ENCODE data around the gene ICOS. TPM values are rescaled to one million over a fixed set of nuclear protein-coding genes. Genes with fewer than 3 reads are reported as not detected.
A peak's percentile ranks its signal among the peaks of the same experiment; 100 is the strongest.

ICOS gene
- total RNA-seq, 4 donors from 2014 or later = 0.48 to 0.85 (median 0.76) TPM; not detected in 1

DNA sequence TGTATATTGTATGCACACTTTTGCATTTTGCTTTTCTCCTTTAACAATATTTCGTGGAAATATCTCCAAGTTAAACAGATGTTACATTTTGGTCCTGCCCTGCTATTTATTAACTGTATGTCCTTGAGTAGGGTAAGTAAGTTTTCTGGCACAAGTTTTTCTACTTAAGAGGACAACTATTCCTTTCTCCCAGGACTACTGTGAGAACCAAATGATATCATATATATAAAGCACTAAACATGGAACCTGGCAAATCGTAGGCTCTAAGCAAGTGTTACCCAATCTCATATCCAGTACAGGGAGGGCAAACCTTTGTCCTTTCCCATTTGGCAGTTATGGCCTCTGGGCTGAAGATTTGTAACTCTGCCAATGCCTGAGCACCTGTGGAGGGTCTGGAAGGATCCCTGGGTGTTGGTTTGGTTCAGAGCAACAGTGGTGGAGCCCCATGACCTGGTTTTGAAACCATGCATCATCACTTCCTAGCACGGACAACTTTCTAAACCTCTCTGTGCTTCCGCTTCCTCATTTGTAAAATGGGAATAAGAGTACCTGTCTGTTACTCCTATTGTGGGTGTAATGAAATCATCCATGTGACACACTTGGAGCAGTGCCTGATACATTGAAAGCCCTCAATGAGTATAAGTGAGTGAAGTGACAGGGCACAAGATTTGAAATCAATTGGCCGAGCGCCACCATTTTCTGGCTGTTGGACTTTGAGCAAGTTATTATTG, 28.3 kb upstream of the ICOS start:
- peak overlapping the region in 2 of 4 donors; percentile 34 to 69 for H3K27ac ChIP-seq
- H3K9me3 ChIP-seq = peaks cover 0 to under 1% (median 0%) of the 10 kb centered on the region in 3 donors
- no peak for TF ChIP-seq CTCF (IDR thresholded peaks at IDR 0.05)
- no peak for TF ChIP-seq POLR2A (IDR thresholded peaks at IDR 0.05)
- 81 to 84% methylated on average over 6 of the region's 6 CpGs for WGBS, 2 donors
- no peak overlapping the region for H3K4me3 ChIP-seq
- intact Hi-C loops (cut with DNase I) = loop anchor here (10.0 kb wide), 1 partner anchor 423 kb away; no protein-coding TSS in a partner anchor
- no peak for DNase-seq
- H3K4me1 ChIP-seq = peaks cover 0 to 16% (median 4%) of the 10 kb centered on the region in 3 donors
- no peaks in the 10 kb centered on the region for H3K36me3 ChIP-seq
- H3K27me3 ChIP-seq = no peaks in the 10 kb centered on the region

- DNase-seq = no peak
- TF ChIP-seq CTCF (IDR thresholded peaks at IDR 0.05) (no peak), POLR2A (IDR thresholded peaks at IDR 0.05) (no peak)
- intact Hi-C loops (cut with DNase I) = loop anchor here (10.0 kb wide), 1 partner anchor 424 kb away; no protein-coding TSS in a partner anchor
- H3K9me3 ChIP-seq = no peaks in the 10 kb centered on the region
- peak overlapping the region in 2 of 4 donors; percentile 34 to 69 for H3K27ac ChIP-seq
- no peaks in the 10 kb centered on the region for H3K27me3 ChIP-seq
- H3K4me3 ChIP-seq = no peak overlapping the region
- no peaks in the 10 kb centered on the region for H3K36me3 ChIP-seq
- WGBS, 2 donors = 58% methylated on average over 2 to 3 of the region's 3 CpGs
- H3K4me1 ChIP-seq = peaks cover 0 to 16% (median 4%) of the 10 kb centered on the region in 3 donors
Observed at GRCh38 chr2:203908797-203909185, 27.8 kb upstream of the ICOS start.

DNA sequence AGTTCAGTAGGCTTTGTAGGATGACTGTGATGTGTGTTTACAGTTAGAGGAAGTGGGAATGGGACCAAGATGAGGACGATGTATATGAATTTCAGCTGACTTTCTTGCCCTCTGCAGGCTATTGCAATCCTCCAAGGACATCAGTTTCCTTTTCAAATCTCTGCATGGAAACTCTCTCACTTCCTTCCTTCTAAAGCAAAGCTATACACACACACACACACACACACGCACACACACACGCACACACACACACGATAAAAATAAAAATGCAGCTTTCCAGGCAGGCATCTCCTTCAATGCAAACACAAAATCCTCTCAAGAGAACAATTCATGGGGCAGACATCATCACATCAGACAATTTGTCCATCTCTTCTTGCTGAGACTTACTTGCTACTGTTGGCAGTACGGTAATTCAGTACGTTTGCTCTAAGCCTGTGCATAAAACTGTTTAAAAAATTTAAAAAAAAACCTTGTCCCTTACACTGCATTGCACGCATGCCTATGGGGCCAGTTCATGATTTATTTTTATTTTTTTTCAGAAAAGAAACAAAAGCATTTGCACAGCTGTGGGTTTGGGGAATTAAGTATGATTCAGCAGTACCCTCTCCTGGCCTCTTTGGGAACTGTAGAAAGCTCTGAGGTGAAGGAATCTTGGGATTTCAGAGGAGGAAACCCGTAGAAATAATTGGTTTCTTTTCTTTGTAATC, 27.1 kb upstream of the ICOS start:
- peak overlapping the region in 3 of 4 donors; percentile 8 to 31 (median 11) for H3K4me3 ChIP-seq
- WGBS, 2 donors = 18 to 25% methylated on average over 8 of the region's 8 CpGs
- H3K9me3 ChIP-seq = no peaks in the 10 kb centered on the region

GRCh38 chr2:203909974-203910373, 26.6 kb upstream of the ICOS start:
- WGBS, 2 donors = 29 to 55% methylated on average over 5 of the region's 5 CpGs
- peak overlapping the region in 3 of 4 donors; percentile 8 to 31 (median 11) for H3K4me3 ChIP-seq

More for the DNA sequence above, 27.1 kb upstream of the ICOS start:
- Histone ChIP-seq H3K4me1 (peaks cover 0 to 19% (median 4%) of the 10 kb centered on the region in 3 donors), H3K36me3 (no peaks in the 10 kb centered on the region), H3K27ac (peak overlapping the region in 1 of 4 donors; percentile 34), H3K27me3 (no peaks in the 10 kb centered on the region)
- no peak for DNase-seq
- TF ChIP-seq CTCF (IDR thresholded peaks at IDR 0.05) = peak; percentile 51 to 75 (median 68)
- no peak for TF ChIP-seq POLR2A (IDR thresholded peaks at IDR 0.05)
- intact Hi-C loops (cut with DNase I) = loop anchor here (10.0 kb wide), 1 partner anchor 425 kb away; no protein-coding TSS in a partner anchor

More at GRCh38 chr2:203909974-203910373, 26.6 kb upstream of the ICOS start:
- H3K27me3 ChIP-seq = no peaks in the 10 kb centered on the region
- no peak for DNase-seq
- H3K27ac ChIP-seq = peak overlapping the region in 1 of 4 donors; percentile 34
- no peaks in the 10 kb centered on the region for H3K36me3 ChIP-seq
- H3K9me3 ChIP-seq = no peaks in the 10 kb centered on the region
- no peak for TF ChIP-seq CTCF (IDR thresholded peaks at IDR 0.05)
- no peak for TF ChIP-seq POLR2A (IDR thresholded peaks at IDR 0.05)
- H3K4me1 ChIP-seq = peaks cover 0 to 25% (median 4%) of the 10 kb centered on the region in 3 donors
- intact Hi-C loops (cut with DNase I) = loop anchor here (10.0 kb wide), 1 partner anchor 425 kb away; no protein-coding TSS in a partner anchor
